Fibroblast of lung (primary cell): Measurements from ENCODE around the gene METAP1D. TPM values are rescaled to one million over a fixed set of nuclear protein-coding genes. Genes with fewer than 3 reads are reported as not detected.

Experiments used
- DNase-seq, 2 donors: peaks; one replicate each; pipeline versions ENCODE4 v3.0.0 to v3.0.0-alpha.2; 2010; ENCODE audit warnings: low read depth in 2 of 2
- H2AFZ ChIP-seq: 2 replicates; pipeline ENCODE4 v1.5.1; 2012; ENCODE audit warnings: low read length, control low read depth, inconsistent platforms
- H3K27ac ChIP-seq: 2 replicates; pipeline ENCODE4 v1.5.1; 2011; ENCODE audit warnings: low read length, control low read depth; ENCODE audit not compliant: insufficient read depth
- H3K27me3 ChIP-seq: 2 replicates; pipeline ENCODE4 v1.5.1; 2011; ENCODE audit warnings: mild to moderate bottlenecking, low read length; ENCODE audit not compliant: control insufficient read depth, insufficient read depth
- H3K36me3 ChIP-seq: 2 replicates; pipeline ENCODE4 v1.5.1; 2011; ENCODE audit warnings: low read length; ENCODE audit not compliant: control insufficient read depth, insufficient read depth
- H3K4me1 ChIP-seq: 2 replicates; pipeline ENCODE4 v1.5.1; 2011; ENCODE audit warnings: low read length; ENCODE audit not compliant: control insufficient read depth, insufficient read depth; ENCODE audit errors: extremely low read depth
- H3K4me2 ChIP-seq: 2 replicates; pipeline ENCODE4 v1.5.1; 2011; ENCODE audit warnings: low read length, control low read depth; ENCODE audit not compliant: insufficient read depth; ENCODE audit errors: extremely low read depth
- H3K4me3 ChIP-seq, 4 experiments: fragments of 200-600 bp in 1 of 4; sonication (generic) in 1 of 4; replicated peaks in 1 of 4; 2 replicates each; pipeline ENCODE4 v1.5.1; 2011 to 2016; ENCODE audit warnings: low read length in 4 of 4, low read depth in 3 of 4, mild to moderate bottlenecking in 3 of 4, control low read depth in 2 of 4, inconsistent platforms in 1 of 4, mixed read lengths in 1 of 4; ENCODE audit not compliant: insufficient read depth in 1 of 4; ENCODE audit errors: control extremely low read depth in 1 of 4
- H3K79me2 ChIP-seq: 2 replicates; pipeline ENCODE4 v1.5.1; 2012; ENCODE audit warnings: mild to moderate bottlenecking, low read length, inconsistent platforms; ENCODE audit not compliant: control insufficient read depth, insufficient read depth
- H3K9ac ChIP-seq: 2 replicates; pipeline ENCODE4 v1.5.1; 2011; ENCODE audit warnings: mild to moderate bottlenecking, low read length, control low read depth; ENCODE audit not compliant: insufficient read depth
- H3K9me3 ChIP-seq: 2 replicates; pipeline ENCODE4 v1.5.1; 2012; ENCODE audit warnings: low read depth, low read length; ENCODE audit not compliant: control insufficient read depth, insufficient read depth
- H4K20me1 ChIP-seq: 2 replicates; pipeline ENCODE4 v1.5.1; 2011; ENCODE audit warnings: low read length; ENCODE audit not compliant: control insufficient read depth, insufficient read depth; ENCODE audit errors: extremely low read depth
- CTCF ChIP-seq, 2 donors: IDR thresholded peaks in 1 of 2; conservative IDR thresholded peaks in 1 of 2; 1 replicate in 1 of 2; 2 replicates in 1 of 2; pipeline ENCODE4 v1.5.1; 2011 to 2012; ENCODE audit warnings: low read length in 2 of 2, control low read depth in 1 of 2, inconsistent platforms in 1 of 2, low read depth in 1 of 2, mild to moderate bottlenecking in 1 of 2
- EZH2 ChIP-seq: IDR thresholded peaks from 2 replicates; pipeline ENCODE4 v1.5.1; 2012; ENCODE audit warnings: low read length, control low read depth, mild to moderate bottlenecking; ENCODE audit errors: missing control alignments
- polyA plus RNA-seq, 2 donors: library from polyadenylated mRNA; depleted of rRNA in 1 of 2; stranded (reverse) in 1 of 2; unstranded in 1 of 2; fragments of >200 nt; gene quantifications; 2 replicates each; pipeline ENCODE4 v1.2.1, GENCODE V29; 2011 to 2012; ENCODE audit warnings: missing spikeins in 1 of 2
- total RNA-seq: library from RNA; depleted of rRNA; stranded (reverse); fragments of >200 nt; gene quantifications from 2 replicates; pipeline ENCODE4 v1.2.1, GENCODE V29; 2014

Gene METAP1D
- total and polyA plus RNA-seq, 2 donors (not counting 1 experiment from before 2014, with no cell fraction given) = 6.7 to 6.8 TPM

GRCh38 chr2:172039011-172039704, 39.4 kb downstream of the METAP1D start:
- Histone ChIP-seq H3K27ac (no peak overlapping the region), H3K9ac (no peak overlapping the region)

GRCh38 chr2:172040311-172040710, 40.6 kb downstream of the METAP1D start:
- DNase-seq = no peak
- Histone ChIP-seq H3K9ac (no peak overlapping the region), H2AFZ (no peak overlapping the region), H3K36me3 (no peaks in the 10 kb centered on the region), H3K4me1 (no peaks in the 10 kb centered on the region), H3K9me3 (no peaks in the 10 kb centered on the region), H3K4me3 (no peak overlapping the region), H3K27me3 (no peaks in the 10 kb centered on the region), H3K79me2 (no peaks in the 10 kb centered on the region), H4K20me1 (no peaks in the 10 kb centered on the region), H3K27ac (no peak overlapping the region), H3K4me2 (no peak overlapping the region)
- TF ChIP-seq CTCF (conservative IDR thresholded peaks at IDR 0.05 in 1 of 2, IDR thresholded peaks at IDR 0.05 in 1 of 2; ENCODE audit: low read depth in 1 of 2, low read length in 2 of 2) (no peak), EZH2 (no peak)

More at GRCh38 chr2:172039011-172039704, 39.4 kb downstream of the METAP1D start:
- Histone ChIP-seq H3K4me3 (no peak overlapping the region), H3K79me2 (no peaks in the 10 kb centered on the region), H3K36me3 (no peaks in the 10 kb centered on the region), H2AFZ (no peak overlapping the region), H3K4me2 (no peak overlapping the region), H4K20me1 (no peaks in the 10 kb centered on the region), H3K9me3 (no peaks in the 10 kb centered on the region), H3K4me1 (no peaks in the 10 kb centered on the region), H3K27me3 (no peaks in the 10 kb centered on the region)
- DNase-seq = no peak
- TF ChIP-seq EZH2 (no peak), CTCF (conservative IDR thresholded peaks at IDR 0.05 in 1 of 2, IDR thresholded peaks at IDR 0.05 in 1 of 2; ENCODE audit: low read depth in 1 of 2, low read length in 2 of 2) (no peak)

GRCh38 chr2:172046080-172046678, 46.4 kb downstream of the METAP1D start:
- TF ChIP-seq EZH2 (no peak), CTCF (conservative IDR thresholded peaks at IDR 0.05 in 1 of 2, IDR thresholded peaks at IDR 0.05 in 1 of 2; ENCODE audit: low read depth in 1 of 2, low read length in 2 of 2) (no peak)
- Histone ChIP-seq H3K9ac (no peak overlapping the region), H3K36me3 (no peaks in the 10 kb centered on the region), H3K27ac (no peak overlapping the region), H3K79me2 (no peaks in the 10 kb centered on the region), H3K27me3 (no peaks in the 10 kb centered on the region), H4K20me1 (no peaks in the 10 kb centered on the region), H3K9me3 (no peaks in the 10 kb centered on the region), H3K4me3 (no peak overlapping the region), H2AFZ (no peak overlapping the region), H3K4me2 (no peak overlapping the region), H3K4me1 (no peaks in the 10 kb centered on the region)
- peak; percentile 49 to 53 for DNase-seq
